Measurements from ENCODE around the gene RASGRF1.
"Not testable (repeated sequence)": the region's sequence is repeated elsewhere in the genome, so short reads cannot be mapped to it uniquely, and the experiment has no call there.

Gene RASGRF1

DNA sequence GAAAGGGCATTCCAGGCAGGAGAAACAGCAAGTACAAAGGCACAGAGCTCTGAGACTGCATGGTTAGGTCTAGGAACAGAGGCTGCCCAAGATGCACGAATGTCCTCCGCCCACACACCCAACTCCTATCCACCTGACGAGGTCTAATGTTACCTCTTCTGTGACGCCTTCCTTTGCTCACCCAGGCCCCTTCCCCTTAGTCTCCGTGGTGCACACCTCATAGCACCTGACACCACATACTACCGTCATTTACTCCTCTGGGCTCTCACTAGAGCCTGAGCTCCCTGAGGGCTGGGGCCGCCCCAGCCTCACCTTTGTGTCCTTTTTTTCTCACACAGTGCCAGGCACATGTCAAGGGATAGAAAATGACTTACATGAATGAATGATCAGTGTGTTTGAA is 31.0 kb upstream of the RASGRF1 start:
- H3K4me3 ChIP-seq (ENCODE audit: low read depth, low read length): no peak overlapping the region
- TF ChIP-seq, protein P1, sequence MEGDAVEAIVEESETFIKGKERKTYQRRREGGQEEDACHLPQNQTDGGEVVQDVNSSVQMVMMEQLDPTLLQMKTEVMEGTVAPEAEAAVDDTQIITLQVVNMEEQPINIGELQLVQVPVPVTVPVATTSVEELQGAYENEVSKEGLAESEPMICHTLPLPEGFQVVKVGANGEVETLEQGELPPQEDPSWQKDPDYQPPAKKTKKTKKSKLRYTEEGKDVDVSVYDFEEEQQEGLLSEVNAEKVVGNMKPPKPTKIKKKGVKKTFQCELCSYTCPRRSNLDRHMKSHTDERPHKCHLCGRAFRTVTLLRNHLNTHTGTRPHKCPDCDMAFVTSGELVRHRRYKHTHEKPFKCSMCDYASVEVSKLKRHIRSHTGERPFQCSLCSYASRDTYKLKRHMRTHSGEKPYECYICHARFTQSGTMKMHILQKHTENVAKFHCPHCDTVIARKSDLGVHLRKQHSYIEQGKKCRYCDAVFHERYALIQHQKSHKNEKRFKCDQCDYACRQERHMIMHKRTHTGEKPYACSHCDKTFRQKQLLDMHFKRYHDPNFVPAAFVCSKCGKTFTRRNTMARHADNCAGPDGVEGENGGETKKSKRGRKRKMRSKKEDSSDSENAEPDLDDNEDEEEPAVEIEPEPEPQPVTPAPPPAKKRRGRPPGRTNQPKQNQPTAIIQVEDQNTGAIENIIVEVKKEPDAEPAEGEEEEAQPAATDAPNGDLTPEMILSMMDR (IDR thresholded peaks at IDR 0.05; ENCODE audit: low read depth, low read length, missing control alignments): no peak
- in situ Hi-C loops (cut with HindIII; ENCODE audit: low sequenced_read_pairs): no loop called here
- DNase-seq (ENCODE audit: low read depth): no peak

DNA sequence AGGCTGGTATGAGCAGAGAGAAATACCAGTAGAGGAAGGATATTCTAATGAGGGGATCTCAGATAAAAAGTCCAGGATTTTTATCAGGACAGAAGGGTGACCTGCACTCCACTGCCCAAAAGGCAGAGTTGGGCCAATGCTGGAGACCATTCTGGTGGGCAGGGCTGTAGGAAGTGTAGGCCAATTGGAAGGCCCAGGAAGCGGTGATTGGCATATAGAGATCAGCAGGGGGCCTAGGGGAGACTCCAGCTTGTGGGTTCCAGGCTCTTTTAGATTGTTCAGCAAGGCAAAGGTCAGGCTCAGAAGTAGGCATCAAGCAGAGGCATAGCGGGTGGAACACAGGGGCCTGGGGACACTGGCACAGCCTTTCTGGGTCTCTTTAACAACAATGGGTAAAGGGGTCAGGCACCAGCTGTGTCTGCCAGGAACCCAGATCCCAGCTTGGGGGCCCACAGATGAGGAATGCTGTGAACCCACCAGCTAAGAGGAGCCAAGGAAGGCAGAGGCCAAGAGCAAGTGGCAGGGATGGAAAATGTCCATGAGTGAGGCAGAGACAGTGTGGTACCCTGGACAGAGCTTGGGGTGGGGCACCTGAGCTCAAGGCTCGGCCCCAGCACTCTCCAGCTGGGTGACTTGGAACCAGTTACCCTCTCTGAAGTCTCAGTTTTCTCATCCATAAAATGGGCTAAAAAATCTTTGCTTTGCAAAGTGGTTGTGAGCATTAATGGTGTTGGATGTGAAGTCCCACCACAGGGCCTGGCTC is 27.0 kb upstream of the RASGRF1 start:
- DNase-seq (ENCODE audit: low read depth): no peak
- TF ChIP-seq, protein P1 (IDR thresholded peaks at IDR 0.05; ENCODE audit: low read depth, low read length, missing control alignments): no peak
- in situ Hi-C loops (cut with HindIII; ENCODE audit: low sequenced_read_pairs): no loop called here
- H3K4me3 ChIP-seq (ENCODE audit: low read depth, low read length): no peak overlapping the region

DNA sequence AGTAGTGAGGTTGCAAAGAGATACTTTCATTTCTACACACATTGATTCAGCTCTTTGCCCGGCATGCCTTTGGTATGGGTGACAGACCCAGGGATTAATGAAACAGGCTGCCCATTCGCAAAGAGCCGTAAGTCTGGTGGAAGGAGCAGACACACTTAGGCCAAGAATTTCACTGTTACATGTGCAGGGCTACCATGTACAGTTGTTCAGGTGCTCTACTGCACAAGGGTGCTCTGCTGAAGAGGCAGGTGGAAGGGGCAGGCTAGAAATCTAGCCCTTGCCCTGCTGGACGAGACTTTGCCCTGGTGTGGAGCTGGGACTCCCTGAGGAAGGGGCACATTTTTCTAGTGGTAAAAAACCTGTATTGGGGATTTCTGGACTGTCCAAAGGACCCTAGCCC is 26.2 kb upstream of the RASGRF1 start:
- in situ Hi-C loops (cut with HindIII; ENCODE audit: low sequenced_read_pairs): no loop called here
- TF ChIP-seq, protein P1 (IDR thresholded peaks at IDR 0.05; ENCODE audit: low read depth, low read length, missing control alignments): no peak
- DNase-seq (ENCODE audit: low read depth): no peak
- H3K4me3 ChIP-seq (ENCODE audit: low read depth, low read length): no peak overlapping the region

DNA sequence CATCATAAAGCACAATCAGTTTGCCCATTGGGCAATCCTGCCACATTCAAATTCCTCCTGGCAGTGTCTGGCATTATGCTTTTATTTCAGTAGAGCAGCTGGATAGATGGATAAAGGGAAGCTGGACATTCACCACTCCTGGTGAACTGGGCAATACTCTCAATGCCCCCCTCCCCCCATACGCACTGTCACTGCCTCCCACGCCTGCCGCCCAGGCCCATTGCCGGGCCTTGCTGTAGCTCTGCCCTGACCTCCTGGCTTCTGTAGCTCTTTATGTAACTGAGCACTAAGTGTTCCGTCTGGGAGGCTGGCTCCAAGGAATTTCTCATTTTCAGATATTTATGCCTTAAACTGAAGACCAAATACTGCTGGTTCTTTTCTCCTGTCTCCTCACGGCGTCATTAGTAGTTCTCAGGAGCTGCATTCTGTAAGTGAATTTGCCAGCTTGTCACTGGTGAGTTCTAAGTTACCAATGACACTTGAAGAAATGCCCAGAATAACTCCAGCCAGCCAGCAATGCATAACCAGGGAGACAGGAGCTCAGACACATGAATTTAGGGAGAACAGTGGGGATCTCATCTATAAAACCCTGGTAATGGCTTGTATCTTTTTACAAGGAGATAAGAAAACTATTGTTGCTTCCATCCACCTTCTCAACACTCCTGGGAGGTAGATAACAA is 25.5 kb upstream of the RASGRF1 start:
- no peak overlapping the region for H3K4me3 ChIP-seq (ENCODE audit: low read depth, low read length)
- TF ChIP-seq, protein P1 (IDR thresholded peaks at IDR 0.05; ENCODE audit: low read depth, low read length, missing control alignments): no peak
- in situ Hi-C loops (cut with HindIII; ENCODE audit: low sequenced_read_pairs): no loop called here
- DNase-seq (ENCODE audit: low read depth): no peak

DNA sequence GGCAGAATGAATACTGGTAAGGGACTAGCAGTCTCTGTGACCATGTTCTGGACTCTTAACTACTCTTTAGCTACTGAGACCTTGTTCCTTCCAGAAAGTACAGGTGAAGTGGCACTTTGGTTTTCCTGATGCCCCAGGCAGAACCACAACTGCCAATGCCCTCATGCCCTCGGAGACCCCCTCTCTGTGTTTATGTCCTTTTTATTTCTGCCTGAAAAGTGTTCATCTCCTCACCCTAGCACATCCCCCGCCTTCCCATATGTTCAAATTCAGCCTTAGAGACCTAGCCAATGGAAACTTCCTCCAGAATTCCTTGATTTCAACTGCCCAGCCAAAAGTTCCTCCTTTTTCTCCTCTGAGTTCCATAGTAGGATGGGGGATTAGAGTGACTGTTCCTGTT is 23.3 kb upstream of the RASGRF1 start:
- no peak overlapping the region for H3K4me3 ChIP-seq (ENCODE audit: low read depth, low read length)
- TF ChIP-seq, protein P1 (IDR thresholded peaks at IDR 0.05; ENCODE audit: low read depth, low read length, missing control alignments): no peak
- in situ Hi-C loops (cut with HindIII; ENCODE audit: low sequenced_read_pairs): no loop called here
- DNase-seq (ENCODE audit: low read depth): no peak

DNA sequence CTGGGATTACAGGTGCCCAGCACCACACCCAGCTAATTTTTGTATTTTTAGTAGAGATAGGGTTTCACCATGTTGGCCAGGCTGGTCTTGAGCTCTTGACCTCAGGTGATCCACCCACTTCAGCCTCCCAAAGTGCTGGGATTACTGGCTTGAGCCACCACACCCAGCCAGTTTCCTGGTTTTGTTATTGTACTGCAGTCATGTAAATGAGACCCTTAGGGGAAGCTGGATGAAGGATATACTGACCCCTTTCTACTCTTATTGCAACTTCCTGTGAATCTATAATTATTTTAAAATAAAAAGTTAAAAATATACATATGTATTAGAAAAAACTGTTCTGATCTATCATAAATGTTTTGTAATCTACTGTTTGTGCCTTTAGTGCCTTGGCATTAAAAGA is 20.8 kb upstream of the RASGRF1 start:
- DNase-seq (ENCODE audit: low read depth); in situ Hi-C loops (cut with HindIII; ENCODE audit: low sequenced_read_pairs); H3K4me3 ChIP-seq (ENCODE audit: low read depth, low read length): not testable (repeated sequence)

DNA sequence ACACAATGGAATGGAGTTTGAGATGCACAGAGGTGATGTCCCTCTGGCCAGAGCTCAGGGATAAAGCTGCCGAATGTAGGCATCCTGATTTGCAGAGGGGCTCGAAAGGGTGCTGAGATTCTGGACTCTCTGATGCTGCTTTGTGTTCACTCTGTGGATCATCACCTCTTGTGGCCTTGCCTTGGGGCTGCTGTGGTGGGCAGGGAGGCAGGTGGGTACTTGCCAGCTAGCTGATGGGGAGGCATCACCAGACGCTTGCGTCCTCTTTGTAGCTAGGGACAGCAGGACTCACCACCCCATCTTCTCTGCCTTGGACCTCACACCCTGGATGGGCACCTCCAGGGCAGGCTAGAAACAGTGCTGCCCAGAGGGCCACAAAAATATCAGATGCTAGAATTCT is 14.6 kb upstream of the RASGRF1 start:
- DNase-seq (ENCODE audit: low read depth): no peak
- TF ChIP-seq, protein P1 (IDR thresholded peaks at IDR 0.05; ENCODE audit: low read depth, low read length, missing control alignments): no peak
- in situ Hi-C loops (cut with HindIII; ENCODE audit: low sequenced_read_pairs): no loop called here
- H3K4me3 ChIP-seq (ENCODE audit: low read depth, low read length): no peak overlapping the region

Measured in astrocyte of the cerebellum (primary cell).